Measurements from ENCODE around the gene ARMS2.

Gene ARMS2

GRCh38 chr10:122459561-122460273 lies 5.3 kb downstream of the ARMS2 start:
- Histone ChIP-seq H4K20me1 (ENCODE audit: insufficient read depth, low read length, poor library complexity, severe bottlenecking) (no peaks in the 10 kb centered on the region), H3K4me1 (ENCODE audit: insufficient read depth, low read length, poor library complexity, severe bottlenecking) (no peaks in the 10 kb centered on the region), H2AFZ (ENCODE audit: low read length) (no peak overlapping the region), H3K9ac (ENCODE audit: low read depth, low read length, poor library complexity, severe bottlenecking) (no peak overlapping the region), H3K9me2 (replicated peaks; ENCODE audit: low read depth, low read length) (no peaks in the 10 kb centered on the region), H3K4me2 (ENCODE audit: low read depth, low read length, poor library complexity, severe bottlenecking) (no peak overlapping the region), H3F3A (ENCODE audit: low read depth) (no peaks in the 10 kb centered on the region), H3K79me2 (ENCODE audit: insufficient read depth, low read length) (no peaks in the 10 kb centered on the region), H3K9me3 (ENCODE audit: insufficient read depth, low read depth, low read length) (no peaks in the 10 kb centered on the region; the same call in 1 of the 2 replicates), H3K4me3 (ENCODE audit: low read length, poor library complexity, severe bottlenecking) (no peak overlapping the region), H3K27me3 (ENCODE audit: insufficient read depth, low read length, poor library complexity, severe bottlenecking) (no peaks in the 10 kb centered on the region), H3K36me3 (ENCODE audit: insufficient read depth, low read length) (no peaks in the 10 kb centered on the region)
- no peak for TF ChIP-seq CTCF (conservative IDR thresholded peaks at IDR 0.05; ENCODE audit: low read length)
- TF ChIP-seq EZH2phosphoT487 (IDR thresholded peaks at IDR 0.05; ENCODE audit: borderline replicate concordance) = no peak

- TF ChIP-seq EZH2phosphoT487 (IDR thresholded peaks at IDR 0.05; ENCODE audit: borderline replicate concordance) (no peak), CTCF (conservative IDR thresholded peaks at IDR 0.05; ENCODE audit: low read length) (no peak)
- no peaks in the 10 kb centered on the region for H3K36me3 ChIP-seq (ENCODE audit: insufficient read depth, low read length)
- H3K4me3 ChIP-seq (ENCODE audit: low read length, poor library complexity, severe bottlenecking) = no peak overlapping the region
- no peak overlapping the region for H2AFZ ChIP-seq (ENCODE audit: low read length)
- H3K4me2 ChIP-seq (ENCODE audit: low read depth, low read length, poor library complexity, severe bottlenecking) = no peak overlapping the region
- no peaks in the 10 kb centered on the region for H3K9me2 ChIP-seq (replicated peaks; ENCODE audit: low read depth, low read length)
- H3K27me3 ChIP-seq (ENCODE audit: insufficient read depth, low read length, poor library complexity, severe bottlenecking) = no peaks in the 10 kb centered on the region
- no peaks in the 10 kb centered on the region; the same call in 1 of the 2 replicates for H3K9me3 ChIP-seq (ENCODE audit: insufficient read depth, low read depth, low read length)
- H3F3A ChIP-seq (ENCODE audit: low read depth) = no peaks in the 10 kb centered on the region
- no peaks in the 10 kb centered on the region for H4K20me1 ChIP-seq (ENCODE audit: insufficient read depth, low read length, poor library complexity, severe bottlenecking)
- no peaks in the 10 kb centered on the region for H3K4me1 ChIP-seq (ENCODE audit: insufficient read depth, low read length, poor library complexity, severe bottlenecking)
- no peak overlapping the region for H3K9ac ChIP-seq (ENCODE audit: low read depth, low read length, poor library complexity, severe bottlenecking)
- H3K79me2 ChIP-seq (ENCODE audit: insufficient read depth, low read length) = no peaks in the 10 kb centered on the region
These were observed 6.4 kb downstream of the ARMS2 start for GRCh38 chr10:122460891-122461293.

- no peaks in the 10 kb centered on the region for H4K20me1 ChIP-seq (ENCODE audit: insufficient read depth, low read length, poor library complexity, severe bottlenecking)
- no peaks in the 10 kb centered on the region for H3K36me3 ChIP-seq (ENCODE audit: insufficient read depth, low read length)
- H3K9me3 ChIP-seq (ENCODE audit: insufficient read depth, low read depth, low read length) = no peaks in the 10 kb centered on the region; the same call in 1 of the 2 replicates
- H2AFZ ChIP-seq (ENCODE audit: low read length) = no peak within 1 kb of the TSS
- H3K9me2 ChIP-seq (replicated peaks; ENCODE audit: low read depth, low read length) = no peaks in the 10 kb centered on the region
- no peak within 1 kb of the TSS for H3K4me3 ChIP-seq (ENCODE audit: low read length, poor library complexity, severe bottlenecking)
- H3K4me1 ChIP-seq (ENCODE audit: insufficient read depth, low read length, poor library complexity, severe bottlenecking) = no peaks in the 10 kb centered on the region
- TF ChIP-seq CTCF (conservative IDR thresholded peaks at IDR 0.05; ENCODE audit: low read length) (no peak), EZH2phosphoT487 (IDR thresholded peaks at IDR 0.05; ENCODE audit: borderline replicate concordance) (no peak)
- H3K27me3 ChIP-seq (ENCODE audit: insufficient read depth, low read length, poor library complexity, severe bottlenecking) = no peaks in the 10 kb centered on the region
- H3F3A ChIP-seq (ENCODE audit: low read depth) = no peaks in the 10 kb centered on the region
- no peaks in the 10 kb centered on the region for H3K79me2 ChIP-seq (ENCODE audit: insufficient read depth, low read length)
- no peak within 1 kb of the TSS for H3K4me2 ChIP-seq (ENCODE audit: low read depth, low read length, poor library complexity, severe bottlenecking)
- H3K9ac ChIP-seq (ENCODE audit: low read depth, low read length, poor library complexity, severe bottlenecking) = no peak within 1 kb of the TSS
These were observed 6.9 kb downstream of the ARMS2 start, which contains the start of gene HTRA1 for GRCh38 chr10:122461367-122461728. Gene HTRA1 (plus strand): TSS chr10:122461553. CDS start chr10:122461653, 100 bp downstream.
